ENCODE measurements around the gene DMBX1. TPM values are rescaled to one million over a fixed set of nuclear protein-coding genes. Genes with fewer than 3 reads are reported as not detected.

The DMBX1 gene
- polyA plus RNA-seq, 2 of the 4 experiments (the other 2 are of a cell fraction) = 0.44 to 2.2 TPM

DNA sequence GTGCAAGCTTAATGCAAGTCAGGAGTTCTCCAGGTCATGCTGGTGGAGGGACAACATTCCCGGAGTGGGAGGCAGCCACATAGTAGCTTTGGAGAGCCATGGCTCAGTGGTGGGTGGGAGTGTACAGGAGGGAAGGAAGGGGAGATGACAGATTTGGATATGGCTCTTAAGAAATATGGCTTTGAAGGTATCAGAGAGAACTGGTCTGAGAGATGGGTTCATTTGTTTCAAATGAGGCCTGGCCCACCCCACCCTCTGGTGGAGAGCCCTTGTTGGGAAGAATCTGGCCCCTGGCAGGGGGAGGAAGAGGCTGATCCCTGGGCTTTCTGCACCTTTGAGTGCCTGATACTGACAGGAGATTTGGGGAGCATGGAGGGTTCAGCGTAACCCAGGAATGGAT lies 6.1 kb downstream of the DMBX1 start:
- Histone ChIP-seq H3K4me2 (no peak overlapping the region), H3K4me1 (0 out of 3 replicates have a peak, but pooled peaks cover under 1% of the 10 kb centered on the region), H3K9me3 (no peaks in the 10 kb centered on the region), H3K4me3 (no peak overlapping the region), H3K27ac (no peak overlapping the region)
- no peak for ATAC-seq
- ChIA-PET POLR2A (no interaction called here), CTCF (interaction anchor here (2.5 to 18.2 kb wide), 4 partner anchors 9 to 49 kb away, joined by 9 to 235 read pairs (median 12); a partner anchor contains a TSS)
- 94% methylated on average over 2 of the region's 2 CpGs for WGBS (ENCODE audit: missing lambda C conversion rate)
- no peak for DNase-seq (ENCODE audit: low read depth in 1 of 2, low spot score in 1 of 2)
- TF ChIP-seq SREBF2 (IDR thresholded peaks at IDR 0.05) (no peak), EP300 (IDR thresholded peaks at IDR 0.05) (no peak), GATA3 (IDR thresholded peaks at IDR 0.05; ENCODE audit: borderline replicate concordance) (no peak), JUN (IDR thresholded peaks at IDR 0.05) (no peak)
- FAIRE-seq = no peak

DNA sequence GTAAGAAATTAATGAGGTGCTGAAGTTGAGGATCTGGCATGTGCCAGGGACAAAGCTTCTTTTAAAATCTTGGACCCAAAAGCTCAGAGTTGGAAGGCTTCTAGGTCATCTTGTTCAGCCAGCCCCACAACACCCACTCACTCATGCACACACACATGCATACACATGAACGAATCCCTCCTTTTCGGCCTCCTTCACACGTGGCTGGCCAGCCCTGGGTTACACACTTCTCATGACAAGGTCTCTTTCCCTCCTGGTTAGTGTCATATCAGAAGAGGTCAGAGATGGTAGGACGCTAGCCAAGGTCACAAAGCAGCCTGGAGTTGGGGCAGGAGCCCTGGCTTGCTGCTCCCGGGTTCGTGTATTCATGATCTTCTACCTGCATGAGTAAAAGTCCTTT lies 6.9 kb downstream of the DMBX1 start:
- ATAC-seq (no peak), DNase-seq (ENCODE audit: low read depth in 1 of 2, low spot score in 1 of 2) (no peak), FAIRE-seq (no peak)
- Histone ChIP-seq H3K4me2 (no peak overlapping the region), H3K27ac (no peak overlapping the region), H3K9me3 (no peaks in the 10 kb centered on the region), H3K4me3 (no peak overlapping the region), H3K4me1 (0 out of 3 replicates have a peak, but pooled peaks cover 2% of the 10 kb centered on the region)
- CTCF ChIA-PET = interaction anchor here (2.8 to 18.2 kb wide), 2 partner anchors 9 to 34 kb away, joined by 9 to 235 read pairs; a partner anchor contains a TSS
- 74% methylated on average over 6 of the region's 6 CpGs for WGBS (ENCODE audit: missing lambda C conversion rate)
- POLR2A ChIA-PET = no interaction called here
- TF ChIP-seq HES2 (IDR thresholded peaks at IDR 0.05) = no peak
- no peak for TF ChIP-seq PHF8 (IDR thresholded peaks at IDR 0.05; ENCODE audit: borderline replicate concordance, low read depth)
- no peak for TF ChIP-seq HEYL (CRISPR knock-in tag; IDR thresholded peaks at IDR 0.05)
- no peak for TF ChIP-seq KDM5A (IDR thresholded peaks at IDR 0.05)
- TF ChIP-seq ZC3H11A (IDR thresholded peaks at IDR 0.05) = no peak

DNA sequence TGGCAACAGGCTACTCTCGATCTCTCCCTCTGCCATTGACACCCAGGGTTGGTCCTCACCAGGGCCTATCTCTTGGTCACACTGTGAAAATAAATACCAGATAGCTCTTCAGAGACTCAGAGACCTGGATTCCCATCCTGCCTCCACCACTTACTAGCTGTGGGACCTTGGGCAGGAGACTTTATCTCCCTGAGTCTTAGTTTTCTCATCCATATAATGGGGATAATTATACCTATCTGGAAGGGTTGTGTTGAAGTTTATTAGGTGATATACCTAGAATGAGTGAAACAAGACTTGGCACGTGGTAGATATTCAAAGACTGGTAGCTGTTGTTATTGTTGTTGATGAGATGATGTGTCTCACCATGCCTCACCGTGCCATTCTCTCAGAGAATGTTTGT lies 7.4 kb downstream of the DMBX1 start:
- H3K9me3 ChIP-seq = no peaks in the 10 kb centered on the region
- ChIA-PET POLR2A (no interaction called here), CTCF (interaction anchor here (2.8 to 18.2 kb wide), 2 partner anchors 10 to 33 kb away, joined by 9 to 235 read pairs; a partner anchor contains a TSS)
- ATAC-seq (no peak), FAIRE-seq (no peak), DNase-seq (ENCODE audit: low read depth in 1 of 2, low spot score in 1 of 2) (no peak)
- no peak overlapping the region for H3K4me3 ChIP-seq
- 34% methylated on average over 2 of the region's 3 CpGs for WGBS (ENCODE audit: missing lambda C conversion rate)
- TF ChIP-seq, protein P1, sequence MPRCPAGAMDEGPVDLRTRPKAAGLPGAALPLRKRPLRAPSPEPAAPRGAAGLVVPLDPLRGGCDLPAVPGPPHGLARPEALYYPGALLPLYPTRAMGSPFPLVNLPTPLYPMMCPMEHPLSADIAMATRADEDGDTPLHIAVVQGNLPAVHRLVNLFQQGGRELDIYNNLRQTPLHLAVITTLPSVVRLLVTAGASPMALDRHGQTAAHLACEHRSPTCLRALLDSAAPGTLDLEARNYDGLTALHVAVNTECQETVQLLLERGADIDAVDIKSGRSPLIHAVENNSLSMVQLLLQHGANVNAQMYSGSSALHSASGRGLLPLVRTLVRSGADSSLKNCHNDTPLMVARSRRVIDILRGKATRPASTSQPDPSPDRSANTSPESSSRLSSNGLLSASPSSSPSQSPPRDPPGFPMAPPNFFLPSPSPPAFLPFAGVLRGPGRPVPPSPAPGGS (IDR thresholded peaks at IDR 0.05) = no peak
- TF ChIP-seq RARB (CRISPR knock-in tag; IDR thresholded peaks at IDR 0.05) (no peak), EHMT2 (IDR thresholded peaks at IDR 0.05; ENCODE audit: low read depth) (no peak), JUN (IDR thresholded peaks at IDR 0.05) (no peak), EHF (CRISPR knock-in tag; IDR thresholded peaks at IDR 0.05) (no peak), CBX2 (IDR thresholded peaks at IDR 0.05; ENCODE audit: borderline replicate concordance, low read depth) (no peak), SMC3 (IDR thresholded peaks at IDR 0.05) (no peak), NR3C1 (IDR thresholded peaks at IDR 0.05) (no peak)
- TF ChIP-seq, protein P2, sequence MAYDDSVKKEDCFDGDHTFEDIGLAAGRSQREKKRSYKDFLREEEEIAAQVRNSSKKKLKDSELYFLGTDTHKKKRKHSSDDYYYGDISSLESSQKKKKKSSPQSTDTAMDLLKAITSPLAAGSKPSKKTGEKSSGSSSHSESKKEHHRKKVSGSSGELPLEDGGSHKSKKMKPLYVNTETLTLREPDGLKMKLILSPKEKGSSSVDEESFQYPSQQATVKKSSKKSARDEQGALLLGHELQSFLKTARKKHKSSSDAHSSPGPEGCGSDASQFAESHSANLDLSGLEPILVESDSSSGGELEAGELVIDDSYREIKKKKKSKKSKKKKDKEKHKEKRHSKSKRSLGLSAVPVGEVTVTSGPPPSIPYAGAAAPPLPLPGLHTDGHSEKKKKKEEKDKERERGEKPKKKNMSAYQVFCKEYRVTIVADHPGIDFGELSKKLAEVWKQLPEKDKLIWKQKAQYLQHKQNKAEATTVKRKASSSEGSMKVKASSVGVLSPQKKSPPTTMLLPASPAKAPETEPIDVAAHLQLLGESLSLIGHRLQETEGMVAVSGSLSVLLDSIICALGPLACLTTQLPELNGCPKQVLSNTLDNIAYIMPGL (CRISPR knock-in tag; IDR thresholded peaks at IDR 0.05; ENCODE audit: borderline replicate concordance) = no peak
- TF ChIP-seq, protein P3, sequence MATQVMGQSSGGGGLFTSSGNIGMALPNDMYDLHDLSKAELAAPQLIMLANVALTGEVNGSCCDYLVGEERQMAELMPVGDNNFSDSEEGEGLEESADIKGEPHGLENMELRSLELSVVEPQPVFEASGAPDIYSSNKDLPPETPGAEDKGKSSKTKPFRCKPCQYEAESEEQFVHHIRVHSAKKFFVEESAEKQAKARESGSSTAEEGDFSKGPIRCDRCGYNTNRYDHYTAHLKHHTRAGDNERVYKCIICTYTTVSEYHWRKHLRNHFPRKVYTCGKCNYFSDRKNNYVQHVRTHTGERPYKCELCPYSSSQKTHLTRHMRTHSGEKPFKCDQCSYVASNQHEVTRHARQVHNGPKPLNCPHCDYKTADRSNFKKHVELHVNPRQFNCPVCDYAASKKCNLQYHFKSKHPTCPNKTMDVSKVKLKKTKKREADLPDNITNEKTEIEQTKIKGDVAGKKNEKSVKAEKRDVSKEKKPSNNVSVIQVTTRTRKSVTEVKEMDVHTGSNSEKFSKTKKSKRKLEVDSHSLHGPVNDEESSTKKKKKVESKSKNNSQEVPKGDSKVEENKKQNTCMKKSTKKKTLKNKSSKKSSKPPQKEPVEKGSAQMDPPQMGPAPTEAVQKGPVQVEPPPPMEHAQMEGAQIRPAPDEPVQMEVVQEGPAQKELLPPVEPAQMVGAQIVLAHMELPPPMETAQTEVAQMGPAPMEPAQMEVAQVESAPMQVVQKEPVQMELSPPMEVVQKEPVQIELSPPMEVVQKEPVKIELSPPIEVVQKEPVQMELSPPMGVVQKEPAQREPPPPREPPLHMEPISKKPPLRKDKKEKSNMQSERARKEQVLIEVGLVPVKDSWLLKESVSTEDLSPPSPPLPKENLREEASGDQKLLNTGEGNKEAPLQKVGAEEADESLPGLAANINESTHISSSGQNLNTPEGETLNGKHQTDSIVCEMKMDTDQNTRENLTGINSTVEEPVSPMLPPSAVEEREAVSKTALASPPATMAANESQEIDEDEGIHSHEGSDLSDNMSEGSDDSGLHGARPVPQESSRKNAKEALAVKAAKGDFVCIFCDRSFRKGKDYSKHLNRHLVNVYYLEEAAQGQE (IDR thresholded peaks at IDR 0.05) = no peak
- no peak overlapping the region for H3K4me2 ChIP-seq
- 0 out of 3 replicates have a peak, but pooled peaks cover 2% of the 10 kb centered on the region for H3K4me1 ChIP-seq
- H3K27ac ChIP-seq = no peak overlapping the region

All from A549 (cell line).